Adipocyte (in vitro differentiated cells): ENCODE data around the gene OR12D1.
"Not testable (repeated sequence)": the region's sequence is repeated elsewhere in the genome, so short reads cannot be mapped to it uniquely, and the experiment has no call there.

Experiments used
- DNase-seq: peaks from one replicate; pipeline ENCODE4 v3.0.0-alpha.2; 2015; ENCODE audit warnings: low read depth
- H3K27me3 ChIP-seq: replicated peaks from 2 replicates; pipeline ENCODE4 v1.7.0; 2013; ENCODE audit warnings: mild to moderate bottlenecking, low read length, moderate library complexity; ENCODE audit not compliant: control insufficient read depth, insufficient read depth
- H3K36me3 ChIP-seq: 2 replicates; pipeline ENCODE4 v1.7.0; 2013; ENCODE audit warnings: low read length, mild to moderate bottlenecking, moderate library complexity; ENCODE audit not compliant: control insufficient read depth, insufficient read depth, severe bottlenecking
- H3K4me1 ChIP-seq: 2 replicates; pipeline ENCODE4 v1.7.0; 2013; ENCODE audit warnings: mild to moderate bottlenecking, low read length, moderate library complexity; ENCODE audit not compliant: control insufficient read depth, insufficient read depth
- H3K4me3 ChIP-seq: 2 replicates; pipeline ENCODE4 v1.7.0; 2013; ENCODE audit warnings: mild to moderate bottlenecking, low read length, moderate library complexity
- H3K9ac ChIP-seq: 2 replicates; pipeline ENCODE4 v1.7.0; 2013; ENCODE audit warnings: mild to moderate bottlenecking, low read length, moderate library complexity
- H3K9me3 ChIP-seq: 2 replicates; pipeline ENCODE4 v1.7.0; 2013; ENCODE audit warnings: mild to moderate bottlenecking, low read length, moderate library complexity; ENCODE audit not compliant: control insufficient read depth

The OR12D1 gene

DNA sequence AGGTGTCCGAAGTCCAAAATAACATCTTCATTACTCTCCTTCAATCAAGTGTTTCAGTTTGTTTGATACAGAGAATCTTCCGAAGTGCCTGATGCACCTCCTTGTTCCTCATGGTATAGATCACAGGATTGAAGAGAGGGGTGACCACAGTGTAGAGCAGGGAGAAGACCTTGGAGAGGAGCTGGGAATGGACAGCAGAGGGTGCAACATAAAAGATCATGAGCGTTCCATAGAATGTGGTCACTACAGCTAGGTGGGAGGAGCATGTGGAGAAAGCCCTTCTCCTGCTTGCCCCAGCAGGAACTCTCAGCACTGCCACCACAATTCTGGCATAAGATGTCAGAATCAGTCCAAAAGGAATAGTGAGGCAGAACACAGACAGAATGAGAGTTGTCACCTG lies 11.9 kb downstream of the OR12D1 start:
- Histone ChIP-seq H3K36me3 (no peaks in the 10 kb centered on the region), H3K9me3 (no peaks in the 10 kb centered on the region), H3K4me3 (no peak overlapping the region), H3K27me3 (no peaks in the 10 kb centered on the region), H3K9ac (no peak overlapping the region), H3K4me1 (no peaks in the 10 kb centered on the region)
- DNase-seq, result no peak

DNA sequence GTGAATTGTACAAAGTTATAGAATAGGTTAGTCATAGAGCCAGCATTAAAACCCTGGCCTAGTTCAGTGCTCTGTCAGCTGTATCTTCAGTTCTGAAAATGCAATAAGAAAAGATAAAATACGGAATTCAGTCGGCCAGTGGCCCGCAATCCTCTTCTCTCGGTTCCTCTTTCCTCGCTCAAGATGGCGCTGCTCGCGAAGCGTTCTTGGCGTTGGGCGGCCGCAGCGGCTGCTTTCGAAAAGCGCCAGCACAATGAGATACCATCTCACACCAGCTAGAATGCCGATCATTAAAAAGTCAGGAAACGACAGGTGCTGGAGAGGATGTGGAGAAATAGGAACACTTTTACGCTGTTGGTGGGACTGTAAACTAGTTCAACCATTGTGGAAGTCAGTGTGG lies 22.0 kb downstream of the OR12D1 start:
- not testable (repeated sequence) for DNase-seq, H3K9me3 ChIP-seq, H3K27me3 ChIP-seq, H3K4me3 ChIP-seq, H3K4me1 ChIP-seq, H3K36me3 ChIP-seq, H3K9ac ChIP-seq

GRCh38 chr6:29439006-29439405 lies 24.3 kb downstream of the OR12D1 start, which contains the start of gene OR10C1:
Gene OR10C1 (plus strand): TSS chr6:29439306. CDS start chr6:29440016, 710 bp downstream.
- Histone ChIP-seq H3K27me3 (no peaks in the 10 kb centered on the region), H3K36me3 (no peaks in the 10 kb centered on the region), H3K9ac (no peak within 1 kb of the TSS), H3K4me1 (no peaks in the 10 kb centered on the region), H3K9me3 (peaks cover 2% of the 10 kb centered on the region), H3K4me3 (no peak within 1 kb of the TSS)
- no peak for DNase-seq

GRCh38 chr6:29442719-29443118 lies 28.0 kb downstream of the OR12D1 start:
- no peaks in the 10 kb centered on the region for H3K36me3 ChIP-seq
- DNase-seq, result peak; percentile 47

DNA sequence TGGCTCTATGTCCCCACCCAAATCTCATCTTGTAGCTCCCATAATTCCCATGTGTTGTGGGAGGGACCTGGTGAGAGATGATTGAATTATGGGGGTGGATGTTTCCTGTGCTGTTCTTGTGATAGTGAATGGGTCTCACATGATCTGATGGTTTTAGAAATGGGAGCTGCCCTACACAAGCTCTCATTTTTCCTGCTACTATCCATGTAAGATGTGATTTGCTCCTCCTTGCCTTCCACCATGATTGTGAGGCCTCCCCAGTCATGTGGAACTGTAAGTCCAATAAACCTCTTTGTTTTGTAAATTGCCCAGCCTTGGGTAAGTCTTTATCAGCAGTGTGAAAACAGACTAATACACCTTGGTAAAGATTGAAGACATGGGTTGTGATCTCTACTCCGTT lies 29.3 kb downstream of the OR12D1 start:
- H3K4me1 ChIP-seq, H3K27me3 ChIP-seq, H3K9me3 ChIP-seq, H3K9ac ChIP-seq, H3K4me3 ChIP-seq, H3K36me3 ChIP-seq, DNase-seq: not testable (repeated sequence)

More at GRCh38 chr6:29442719-29443118, 28.0 kb downstream of the OR12D1 start:
- Histone ChIP-seq H3K4me1 (no peaks in the 10 kb centered on the region), H3K9me3 (no peaks in the 10 kb centered on the region), H3K9ac (no peak overlapping the region), H3K27me3 (no peaks in the 10 kb centered on the region), H3K4me3 (no peak overlapping the region)

GRCh38 chr6:29447670-29448069 lies 32.9 kb downstream of the OR12D1 start:
- Histone ChIP-seq H3K9me3 (no peaks in the 10 kb centered on the region), H3K27me3 (no peaks in the 10 kb centered on the region), H3K36me3 (no peaks in the 10 kb centered on the region), H3K4me3 (no peak overlapping the region), H3K4me1 (no peaks in the 10 kb centered on the region), H3K9ac (no peak overlapping the region)
- peak; percentile 56 for DNase-seq

- peak; percentile 61 for DNase-seq
- Histone ChIP-seq H3K9me3 (no peaks in the 10 kb centered on the region), H3K4me3 (no peak overlapping the region), H3K27me3 (no peaks in the 10 kb centered on the region), H3K36me3 (no peaks in the 10 kb centered on the region), H3K9ac (no peak overlapping the region), H3K4me1 (no peaks in the 10 kb centered on the region)
Measured at GRCh38 chr6:29451471-29452193, 36.9 kb downstream of the OR12D1 start.

- H3K36me3 ChIP-seq, result no peaks in the 10 kb centered on the region
- no peaks in the 10 kb centered on the region for H3K27me3 ChIP-seq
- no peaks in the 10 kb centered on the region for H3K4me1 ChIP-seq
- no peak for DNase-seq
- no peak within 1 kb of the TSS for H3K4me3 ChIP-seq
- no peak within 1 kb of the TSS for H3K9ac ChIP-seq
- no peaks in the 10 kb centered on the region for H3K9me3 ChIP-seq
Measured at GRCh38 chr6:29456971-29457370, 42.2 kb downstream of the OR12D1 start, which contains the start of the genes OR11A1 and OR2H1. Gene OR11A1 (minus strand): TSS chr6:29457071. CDS start chr6:29427641, 29,430 bp downstream. Gene OR2H1 (plus strand): TSS chr6:29457155. CDS start chr6:29461770, 4,615 bp downstream.

- Histone ChIP-seq H3K9me3 (no peaks in the 10 kb centered on the region), H3K27me3 (peaks cover 1% of the 10 kb centered on the region), H3K36me3 (no peaks in the 10 kb centered on the region), H3K4me3 (no peak overlapping the region), H3K4me1 (no peaks in the 10 kb centered on the region), H3K9ac (no peak overlapping the region)
- DNase-seq, result no peak
Measured at GRCh38 chr6:29461021-29461814, 46.5 kb downstream of the OR12D1 start.

GRCh38 chr6:29462022-29462421 lies 47.3 kb downstream of the OR12D1 start:
- H3K9me3 ChIP-seq, result no peaks in the 10 kb centered on the region
- no peak overlapping the region for H3K9ac ChIP-seq
- no peaks in the 10 kb centered on the region for H3K4me1 ChIP-seq
- no peaks in the 10 kb centered on the region for H3K36me3 ChIP-seq
- no peak overlapping the region for H3K4me3 ChIP-seq
- no peak for DNase-seq
- peaks cover 3% of the 10 kb centered on the region for H3K27me3 ChIP-seq

DNA sequence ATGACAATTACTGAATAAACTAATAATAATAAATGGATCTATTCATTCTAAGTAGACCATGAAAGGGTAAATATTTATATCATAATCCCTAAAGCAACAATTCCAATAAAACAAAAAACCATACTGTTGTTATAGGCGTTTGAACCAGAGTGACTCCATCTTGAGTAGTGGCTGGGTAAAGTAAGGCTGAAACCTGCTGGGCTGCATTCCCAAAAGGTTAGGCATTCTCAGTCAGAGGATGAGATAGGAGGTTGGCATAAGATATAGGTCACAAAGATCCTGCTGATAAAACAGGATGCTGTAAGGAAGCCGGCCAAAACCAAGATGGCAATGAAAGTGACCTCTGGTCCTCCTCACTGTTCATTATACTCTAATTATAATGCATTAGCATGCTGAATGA lies 50.6 kb downstream of the OR12D1 start:
- Histone ChIP-seq H3K27me3 (peaks cover 3% of the 10 kb centered on the region), H3K9me3 (no peaks in the 10 kb centered on the region)

More for the DNA sequence above, 50.6 kb downstream of the OR12D1 start:
- DNase-seq, result no peak
- no peaks in the 10 kb centered on the region for H3K36me3 ChIP-seq
- H3K9ac ChIP-seq, result no peak overlapping the region
- no peak overlapping the region for H3K4me3 ChIP-seq
- H3K4me1 ChIP-seq, result no peaks in the 10 kb centered on the region
